HG03521 (cell line): ENCODE measurements around the gene TANC1.

ENCODE experiments used
- ATAC-seq: cut with Tn5 transposase; IDR thresholded peaks from one replicate; pipeline ENCODE4 v1.9.1; 2021; ENCODE audit warnings: mild to moderate bottlenecking, moderate library complexity; ENCODE audit not compliant: unreplicated experiment

Gene TANC1

GRCh38 chr2:159185401-159186130 lies 217.1 kb downstream of the TANC1 start:
- peak; percentile 51 for ATAC-seq

- ATAC-seq: no peak
Measured at GRCh38 chr2:159186462-159186861, 218.0 kb downstream of the TANC1 start.

- ATAC-seq: no peak
Measured at GRCh38 chr2:159187106-159187505, 218.7 kb downstream of the TANC1 start.

GRCh38 chr2:159188449-159188848 lies 220.0 kb downstream of the TANC1 start:
- no peak for ATAC-seq

- no peak for ATAC-seq
Measured at GRCh38 chr2:159192371-159192918, 224.0 kb downstream of the TANC1 start.

GRCh38 chr2:159193791-159194190 lies 225.4 kb downstream of the TANC1 start:
- ATAC-seq: no peak

- ATAC-seq: no peak
Measured at GRCh38 chr2:159194241-159194640, 225.8 kb downstream of the TANC1 start.

GRCh38 chr2:159195697-159196096 lies 227.3 kb downstream of the TANC1 start:
- no peak for ATAC-seq

GRCh38 chr2:159196393-159196925 lies 228.0 kb downstream of the TANC1 start:
- no peak for ATAC-seq

- no peak for ATAC-seq
Measured at GRCh38 chr2:159199236-159199635, 230.8 kb downstream of the TANC1 start.

GRCh38 chr2:159199761-159200465 lies 231.5 kb downstream of the TANC1 start:
- no peak for ATAC-seq

GRCh38 chr2:159200498-159200897 lies 232.1 kb downstream of the TANC1 start:
- no peak for ATAC-seq

- peak; percentile 97 for ATAC-seq
Measured at GRCh38 chr2:159201360-159202063, 233.1 kb downstream of the TANC1 start.

GRCh38 chr2:159202568-159203071 lies 234.2 kb downstream of the TANC1 start:
- ATAC-seq: no peak

- no peak for ATAC-seq
Measured at GRCh38 chr2:159204381-159205144, 236.1 kb downstream of the TANC1 start.

GRCh38 chr2:159206736-159207380 lies 238.4 kb downstream of the TANC1 start:
- no peak for ATAC-seq

- ATAC-seq: no peak
Measured at GRCh38 chr2:159208438-159208837, 240.0 kb downstream of the TANC1 start.

- peak; percentile 76 for ATAC-seq
Measured at GRCh38 chr2:159209341-159210306, 241.2 kb downstream of the TANC1 start.
